GM12801 (cell line): Measurements from ENCODE around the gene GALK2.

Experiments used
- CTCF ChIP-seq: IDR thresholded peaks from one replicate; pipeline ENCODE4 v1.5.1; 2011; ENCODE audit warnings: control low read depth; ENCODE audit not compliant: insufficient read length; ENCODE audit errors: extremely low read depth

Gene GALK2

DNA sequence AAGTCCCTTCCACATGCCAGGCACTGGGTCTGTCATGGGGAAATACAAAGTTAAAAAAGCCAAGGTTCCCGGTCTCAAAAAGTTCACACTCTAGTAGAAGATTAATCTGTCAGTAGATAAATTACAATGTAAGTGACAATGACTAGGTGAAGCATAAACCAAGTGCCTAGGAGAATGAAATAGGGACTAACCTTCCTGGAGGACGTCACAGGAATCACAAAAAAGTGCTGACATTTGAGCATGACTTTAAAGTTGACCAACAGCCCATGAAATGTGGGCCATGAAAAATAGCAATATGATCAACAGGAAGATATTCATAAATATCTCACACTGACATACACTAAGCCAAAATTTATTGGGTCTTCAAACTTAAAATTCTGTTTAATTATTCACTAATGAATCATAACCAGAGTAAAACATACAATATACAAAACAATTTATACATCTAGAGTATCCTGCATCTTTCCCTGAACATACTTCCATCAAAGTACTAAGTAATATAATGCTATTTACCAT, 34.6 kb upstream of the GALK2 start:
- no peak for TF ChIP-seq CTCF

DNA sequence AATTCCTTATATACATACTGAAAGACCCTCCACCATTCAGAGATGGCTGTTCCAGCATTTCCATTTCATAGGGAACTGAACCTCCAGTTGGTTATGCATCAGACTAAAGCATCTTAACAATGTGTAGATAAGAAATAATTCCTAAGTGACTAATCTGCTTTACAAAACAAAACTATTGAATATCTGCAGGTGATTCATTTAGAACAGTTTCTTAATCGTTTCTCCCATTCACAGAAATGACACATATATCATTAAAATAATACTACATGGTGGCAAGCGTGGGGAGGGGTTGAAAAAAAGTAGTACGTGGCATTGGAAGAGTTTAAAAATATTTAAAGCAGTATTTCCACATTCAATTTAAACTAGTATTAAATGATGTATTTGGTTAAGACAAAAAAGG, 34.1 kb upstream of the GALK2 start:
- TF ChIP-seq CTCF: no peak

- TF ChIP-seq CTCF: no peak
Observed at GRCh38 chr15:49137861-49138260, 32.2 kb upstream of the GALK2 start.

GRCh38 chr15:49145651-49146609, 24.1 kb upstream of the GALK2 start:
- TF ChIP-seq CTCF: no peak

DNA sequence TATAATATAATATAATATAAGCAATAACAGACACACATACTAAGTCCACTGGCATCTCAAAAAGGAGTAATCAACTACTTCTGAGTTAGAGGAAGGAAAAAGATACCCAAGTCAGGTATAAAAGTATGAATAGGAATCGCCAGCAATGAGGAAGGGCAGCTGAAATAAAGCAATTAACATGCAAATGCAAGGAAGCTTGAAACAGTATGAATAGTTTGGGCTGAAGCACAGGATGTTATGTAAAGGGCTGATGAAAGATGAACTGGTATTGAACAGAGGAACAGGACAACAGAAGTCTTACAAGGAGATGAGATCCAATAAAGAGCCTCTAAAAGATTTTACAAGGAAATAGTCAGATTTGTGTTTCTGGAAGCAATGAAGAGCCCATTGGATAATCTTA, 21.7 kb upstream of the GALK2 start:
- TF ChIP-seq CTCF: no peak

DNA sequence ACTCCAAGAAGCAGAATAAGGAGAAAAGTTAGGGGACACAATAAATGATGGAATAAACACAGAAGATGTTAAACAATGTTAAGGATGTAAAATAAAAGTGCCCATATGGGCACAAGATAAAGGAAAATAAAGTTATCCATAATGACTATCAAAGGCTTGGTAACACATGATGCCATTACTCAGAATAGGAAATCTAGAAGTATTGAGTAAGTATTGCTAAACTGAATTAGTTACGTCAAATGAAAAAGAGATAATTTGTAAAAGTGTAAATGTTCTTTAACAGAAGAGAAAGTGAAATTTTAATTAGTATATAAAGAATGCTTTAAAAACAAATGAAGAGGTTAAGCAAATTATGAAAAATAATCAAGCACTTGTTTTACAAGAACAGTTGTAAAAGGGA, 21.3 kb upstream of the GALK2 start:
- TF ChIP-seq CTCF: no peak

DNA sequence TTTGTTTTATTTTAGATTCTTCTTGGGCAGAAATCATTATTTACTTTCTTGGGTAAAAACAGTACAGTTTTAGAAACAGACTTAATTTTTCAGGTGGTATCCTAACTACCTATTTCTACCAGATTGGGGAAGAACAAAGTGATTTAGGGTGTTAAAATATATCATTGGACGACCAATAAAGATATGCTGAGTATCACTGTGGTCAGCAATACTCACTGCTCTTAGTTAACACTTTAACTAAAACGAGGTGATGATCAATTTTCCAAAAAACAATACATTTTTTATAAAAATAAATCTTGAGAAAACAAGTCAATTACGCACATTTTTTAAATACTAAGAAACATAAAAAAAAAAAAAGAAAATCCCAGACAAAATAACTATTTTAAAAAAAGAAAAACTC, 18.2 kb upstream of the GALK2 start:
- TF ChIP-seq CTCF: no peak
